WTC11 (cell line): Measurements from ENCODE around the gene COL12A1. TPM values are rescaled to one million over a fixed set of nuclear protein-coding genes. Genes with fewer than 3 reads are reported as not detected.

Source experiments
- ATAC-seq: fragments of 200-7000 bp; cut with Tn5 transposase; 2 replicates; pipeline ENCODE4 v1.10.0; 2021; ENCODE audit warnings: mild to moderate bottlenecking, moderate library complexity
- CTCF ChIA-PET: fragments of 300-600 bp; sonication (Branson Sonifier 250); formaldehyde crosslinking; loops from one replicate; lab custom pipeline; 2021; ENCODE audit warnings: antibody characterized with exemption; lab: Charles Lee
- POLR2A ChIA-PET: fragments of 350-600 bp; sonication (Branson Sonifier 250); formaldehyde crosslinking; loops from one replicate; lab custom pipeline; 2021; ENCODE audit warnings: antibody characterized with exemption; lab: Charles Lee
- DNase-seq: peaks from one replicate; pipeline ENCODE4 v3.0.0; 2021; ENCODE audit warnings: low spot score
- H3K27ac Mint-ChIP-seq: 2 replicates; pipeline ENCODE4 v1.8.0; 2021; ENCODE audit warnings: mixed read lengths
- H3K27me3 Mint-ChIP-seq: 2 replicates; pipeline ENCODE4 v1.8.0; 2021; ENCODE audit warnings: low read depth, mild to moderate bottlenecking, moderate library complexity, mixed read lengths
- H3K36me3 Mint-ChIP-seq: 2 replicates; pipeline ENCODE4 v1.8.0; 2021; ENCODE audit warnings: mixed read lengths
- H3K4me1 Mint-ChIP-seq: 2 replicates; pipeline ENCODE4 v1.8.0; 2022; ENCODE audit warnings: mixed read lengths
- H3K4me3 Mint-ChIP-seq: 2 replicates; pipeline ENCODE4 v1.8.0; 2021; ENCODE audit warnings: mild to moderate bottlenecking, moderate library complexity, mixed read lengths
- H3K9me3 Mint-ChIP-seq: 2 replicates; pipeline ENCODE4 v1.8.0; 2021; ENCODE audit warnings: mixed read lengths
- CBFB ChIP-seq: sonication (generic); formaldehyde crosslinking; IDR thresholded peaks from 2 replicates; pipeline ENCODE4 v1.8.1; 2022; ENCODE audit warnings: mild to moderate bottlenecking, low read depth, missing genetic modification reagents
- ESRRA ChIP-seq: sonication (generic); formaldehyde crosslinking; IDR thresholded peaks from 2 replicates; pipeline ENCODE4 v1.8.1; 2022; ENCODE audit warnings: mild to moderate bottlenecking, missing genetic modification reagents, borderline replicate concordance
- FOXK1 ChIP-seq: sonication (generic); formaldehyde crosslinking; IDR thresholded peaks from 2 replicates; pipeline ENCODE4 v1.8.0; 2022; ENCODE audit warnings: mild to moderate bottlenecking, moderate library complexity, missing genetic modification reagents
- HMGA2 ChIP-seq: fragments of 250-450 bp; sonication (Bioruptor Pico); IDR thresholded peaks from 2 replicates; pipeline ENCODE4 v1.4.0; 2021; ENCODE audit warnings: mild to moderate bottlenecking, moderate library complexity
- IRF2 ChIP-seq: sonication (generic); formaldehyde crosslinking; IDR thresholded peaks from 2 replicates; pipeline ENCODE4 v1.8.0; 2022; ENCODE audit warnings: low read depth, missing genetic modification reagents, borderline replicate concordance
- MYBL2 ChIP-seq: sonication (generic); formaldehyde crosslinking; IDR thresholded peaks from 2 replicates; pipeline ENCODE4 v1.8.1; 2023; ENCODE audit warnings: mild to moderate bottlenecking, moderate library complexity, missing genetic modification reagents
- SOX15 ChIP-seq: fragments of 250-450 bp; sonication (Bioruptor Pico); IDR thresholded peaks from 2 replicates; pipeline ENCODE4 v1.9.0; 2021; ENCODE audit warnings: mild to moderate bottlenecking
- TEAD4 ChIP-seq: sonication (generic); formaldehyde crosslinking; IDR thresholded peaks from 2 replicates; pipeline ENCODE4 v1.8.0; 2022; ENCODE audit warnings: mild to moderate bottlenecking, missing genetic modification reagents
- ZNF671 ChIP-seq: fragments of 250-450 bp; sonication (Bioruptor Pico); IDR thresholded peaks from 2 replicates; pipeline ENCODE4 v1.8.0; 2021; ENCODE audit warnings: mild to moderate bottlenecking
- total RNA-seq: library from RNA; stranded (reverse); gene quantifications from 3 replicates; pipeline ENCODE4 v1.2.3, GENCODE V29; 2021
- TF ChIP-seq, protein P1 (sequence below): fragments of 250-450 bp; sonication (Bioruptor Pico); IDR thresholded peaks from 2 replicates; pipeline ENCODE4 v1.9.0; 2021; ENCODE audit warnings: mild to moderate bottlenecking
- TF ChIP-seq, protein P2 (sequence below): sonication (generic); formaldehyde crosslinking; IDR thresholded peaks from 2 replicates; pipeline ENCODE4 v1.8.1; 2023; ENCODE audit warnings: mild to moderate bottlenecking, moderate library complexity, missing genetic modification reagents
- TF ChIP-seq, protein P3 (sequence below): sonication (generic); formaldehyde crosslinking; IDR thresholded peaks from 2 replicates; pipeline ENCODE4 v1.8.0; 2023; ENCODE audit warnings: missing genetic modification reagents, mild to moderate bottlenecking, borderline replicate concordance
- TF ChIP-seq, protein P4 (sequence below): sonication (generic); formaldehyde crosslinking; IDR thresholded peaks from 2 replicates; pipeline ENCODE4 v1.8.1; 2023; ENCODE audit warnings: mild to moderate bottlenecking, missing genetic modification reagents, borderline replicate concordance
- TF ChIP-seq, protein P5 (sequence below): sonication (generic); formaldehyde crosslinking; conservative IDR thresholded peaks from 2 replicates; pipeline ENCODE4 v1.8.1; 2023; ENCODE audit warnings: mild to moderate bottlenecking, low read depth, missing genetic modification reagents, moderate library complexity
- TF ChIP-seq, protein P6 (sequence below): fragments of 250-450 bp; sonication (Bioruptor Pico); IDR thresholded peaks from 2 replicates; pipeline ENCODE4 v1.8.0; 2021; ENCODE audit warnings: mild to moderate bottlenecking
- TF ChIP-seq, protein P7 (sequence below): sonication (generic); formaldehyde crosslinking; IDR thresholded peaks from 2 replicates; pipeline ENCODE4 v1.8.0; 2022; ENCODE audit warnings: mild to moderate bottlenecking, missing genetic modification reagents
- TF ChIP-seq, protein P8 (sequence below): fragments of 250-450 bp; sonication (Bioruptor Pico); IDR thresholded peaks from 2 replicates; pipeline ENCODE4 v1.9.0; 2021; ENCODE audit warnings: moderate library complexity, mild to moderate bottlenecking, inconsistent platforms, borderline replicate concordance
- TF ChIP-seq, protein P9 (sequence below): fragments of 250-450 bp; sonication (Bioruptor Pico); IDR thresholded peaks from 2 replicates; pipeline ENCODE4 v2.1.2; 2022; ENCODE audit warnings: mild to moderate bottlenecking, moderate library complexity

The COL12A1 gene
- total RNA-seq, 1 experiment from 2014 or later = 1.1 TPM

DNA sequence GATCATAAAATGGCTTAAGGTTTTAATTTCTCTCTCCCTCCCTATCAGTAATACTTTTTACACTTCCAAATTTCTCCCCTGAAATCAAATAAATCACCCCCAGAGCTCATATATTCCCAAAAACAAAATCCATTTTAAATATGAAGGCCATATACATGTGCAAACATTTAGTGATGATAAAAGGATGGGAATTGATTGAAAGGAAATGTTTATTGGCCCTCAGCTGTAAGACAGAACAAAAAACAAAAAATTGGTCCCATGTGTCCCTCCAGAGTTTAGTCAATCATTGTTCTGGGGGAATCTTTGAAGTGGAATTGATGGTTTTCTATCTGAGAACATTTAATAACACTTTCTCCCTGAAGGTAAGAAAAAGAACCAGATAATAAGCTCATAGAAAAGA lies 91.7 kb downstream of the COL12A1 start:
- H3K27me3 Mint-ChIP-seq = no peaks in the 10 kb centered on the region
- H3K36me3 Mint-ChIP-seq = no peaks in the 10 kb centered on the region

More for the DNA sequence above, 91.7 kb downstream of the COL12A1 start:
- Mint-ChIP-seq H3K4me1 (no peaks in the 10 kb centered on the region), H3K9me3 (no peaks in the 10 kb centered on the region), H3K27ac (no peak overlapping the region), H3K4me3 (no peak overlapping the region)
- ChIA-PET POLR2A (no interaction called here), CTCF (interaction anchor here (1.7 to 2.4 kb wide), 2 partner anchors 88 to 94 kb away, joined by 5 to 13 read pairs; no protein-coding TSS in a partner anchor)
- DNase-seq = no peak
- no peak for ATAC-seq
- TF ChIP-seq, protein P1, sequence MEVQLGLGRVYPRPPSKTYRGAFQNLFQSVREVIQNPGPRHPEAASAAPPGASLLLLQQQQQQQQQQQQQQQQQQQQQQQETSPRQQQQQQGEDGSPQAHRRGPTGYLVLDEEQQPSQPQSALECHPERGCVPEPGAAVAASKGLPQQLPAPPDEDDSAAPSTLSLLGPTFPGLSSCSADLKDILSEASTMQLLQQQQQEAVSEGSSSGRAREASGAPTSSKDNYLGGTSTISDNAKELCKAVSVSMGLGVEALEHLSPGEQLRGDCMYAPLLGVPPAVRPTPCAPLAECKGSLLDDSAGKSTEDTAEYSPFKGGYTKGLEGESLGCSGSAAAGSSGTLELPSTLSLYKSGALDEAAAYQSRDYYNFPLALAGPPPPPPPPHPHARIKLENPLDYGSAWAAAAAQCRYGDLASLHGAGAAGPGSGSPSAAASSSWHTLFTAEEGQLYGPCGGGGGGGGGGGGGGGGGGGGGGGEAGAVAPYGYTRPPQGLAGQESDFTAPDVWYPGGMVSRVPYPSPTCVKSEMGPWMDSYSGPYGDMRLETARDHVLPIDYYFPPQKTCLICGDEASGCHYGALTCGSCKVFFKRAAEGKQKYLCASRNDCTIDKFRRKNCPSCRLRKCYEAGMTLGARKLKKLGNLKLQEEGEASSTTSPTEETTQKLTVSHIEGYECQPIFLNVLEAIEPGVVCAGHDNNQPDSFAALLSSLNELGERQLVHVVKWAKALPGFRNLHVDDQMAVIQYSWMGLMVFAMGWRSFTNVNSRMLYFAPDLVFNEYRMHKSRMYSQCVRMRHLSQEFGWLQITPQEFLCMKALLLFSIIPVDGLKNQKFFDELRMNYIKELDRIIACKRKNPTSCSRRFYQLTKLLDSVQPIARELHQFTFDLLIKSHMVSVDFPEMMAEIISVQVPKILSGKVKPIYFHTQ (CRISPR knock-in tag) = no peak
- TF ChIP-seq, protein P2, sequence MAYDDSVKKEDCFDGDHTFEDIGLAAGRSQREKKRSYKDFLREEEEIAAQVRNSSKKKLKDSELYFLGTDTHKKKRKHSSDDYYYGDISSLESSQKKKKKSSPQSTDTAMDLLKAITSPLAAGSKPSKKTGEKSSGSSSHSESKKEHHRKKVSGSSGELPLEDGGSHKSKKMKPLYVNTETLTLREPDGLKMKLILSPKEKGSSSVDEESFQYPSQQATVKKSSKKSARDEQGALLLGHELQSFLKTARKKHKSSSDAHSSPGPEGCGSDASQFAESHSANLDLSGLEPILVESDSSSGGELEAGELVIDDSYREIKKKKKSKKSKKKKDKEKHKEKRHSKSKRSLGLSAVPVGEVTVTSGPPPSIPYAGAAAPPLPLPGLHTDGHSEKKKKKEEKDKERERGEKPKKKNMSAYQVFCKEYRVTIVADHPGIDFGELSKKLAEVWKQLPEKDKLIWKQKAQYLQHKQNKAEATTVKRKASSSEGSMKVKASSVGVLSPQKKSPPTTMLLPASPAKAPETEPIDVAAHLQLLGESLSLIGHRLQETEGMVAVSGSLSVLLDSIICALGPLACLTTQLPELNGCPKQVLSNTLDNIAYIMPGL (CRISPR knock-in tag) = no peak
- no peak for TF ChIP-seq TEAD4 (CRISPR knock-in tag)
- TF ChIP-seq, protein P3, sequence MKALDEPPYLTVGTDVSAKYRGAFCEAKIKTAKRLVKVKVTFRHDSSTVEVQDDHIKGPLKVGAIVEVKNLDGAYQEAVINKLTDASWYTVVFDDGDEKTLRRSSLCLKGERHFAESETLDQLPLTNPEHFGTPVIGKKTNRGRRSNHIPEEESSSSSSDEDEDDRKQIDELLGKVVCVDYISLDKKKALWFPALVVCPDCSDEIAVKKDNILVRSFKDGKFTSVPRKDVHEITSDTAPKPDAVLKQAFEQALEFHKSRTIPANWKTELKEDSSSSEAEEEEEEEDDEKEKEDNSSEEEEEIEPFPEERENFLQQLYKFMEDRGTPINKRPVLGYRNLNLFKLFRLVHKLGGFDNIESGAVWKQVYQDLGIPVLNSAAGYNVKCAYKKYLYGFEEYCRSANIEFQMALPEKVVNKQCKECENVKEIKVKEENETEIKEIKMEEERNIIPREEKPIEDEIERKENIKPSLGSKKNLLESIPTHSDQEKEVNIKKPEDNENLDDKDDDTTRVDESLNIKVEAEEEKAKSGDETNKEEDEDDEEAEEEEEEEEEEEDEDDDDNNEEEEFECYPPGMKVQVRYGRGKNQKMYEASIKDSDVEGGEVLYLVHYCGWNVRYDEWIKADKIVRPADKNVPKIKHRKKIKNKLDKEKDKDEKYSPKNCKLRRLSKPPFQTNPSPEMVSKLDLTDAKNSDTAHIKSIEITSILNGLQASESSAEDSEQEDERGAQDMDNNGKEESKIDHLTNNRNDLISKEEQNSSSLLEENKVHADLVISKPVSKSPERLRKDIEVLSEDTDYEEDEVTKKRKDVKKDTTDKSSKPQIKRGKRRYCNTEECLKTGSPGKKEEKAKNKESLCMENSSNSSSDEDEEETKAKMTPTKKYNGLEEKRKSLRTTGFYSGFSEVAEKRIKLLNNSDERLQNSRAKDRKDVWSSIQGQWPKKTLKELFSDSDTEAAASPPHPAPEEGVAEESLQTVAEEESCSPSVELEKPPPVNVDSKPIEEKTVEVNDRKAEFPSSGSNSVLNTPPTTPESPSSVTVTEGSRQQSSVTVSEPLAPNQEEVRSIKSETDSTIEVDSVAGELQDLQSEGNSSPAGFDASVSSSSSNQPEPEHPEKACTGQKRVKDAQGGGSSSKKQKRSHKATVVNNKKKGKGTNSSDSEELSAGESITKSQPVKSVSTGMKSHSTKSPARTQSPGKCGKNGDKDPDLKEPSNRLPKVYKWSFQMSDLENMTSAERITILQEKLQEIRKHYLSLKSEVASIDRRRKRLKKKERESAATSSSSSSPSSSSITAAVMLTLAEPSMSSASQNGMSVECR (CRISPR knock-in tag) = no peak
- TF ChIP-seq ZNF671 (CRISPR knock-in tag) = no peak
- TF ChIP-seq CBFB (CRISPR knock-in tag) = no peak
- TF ChIP-seq, protein P4, sequence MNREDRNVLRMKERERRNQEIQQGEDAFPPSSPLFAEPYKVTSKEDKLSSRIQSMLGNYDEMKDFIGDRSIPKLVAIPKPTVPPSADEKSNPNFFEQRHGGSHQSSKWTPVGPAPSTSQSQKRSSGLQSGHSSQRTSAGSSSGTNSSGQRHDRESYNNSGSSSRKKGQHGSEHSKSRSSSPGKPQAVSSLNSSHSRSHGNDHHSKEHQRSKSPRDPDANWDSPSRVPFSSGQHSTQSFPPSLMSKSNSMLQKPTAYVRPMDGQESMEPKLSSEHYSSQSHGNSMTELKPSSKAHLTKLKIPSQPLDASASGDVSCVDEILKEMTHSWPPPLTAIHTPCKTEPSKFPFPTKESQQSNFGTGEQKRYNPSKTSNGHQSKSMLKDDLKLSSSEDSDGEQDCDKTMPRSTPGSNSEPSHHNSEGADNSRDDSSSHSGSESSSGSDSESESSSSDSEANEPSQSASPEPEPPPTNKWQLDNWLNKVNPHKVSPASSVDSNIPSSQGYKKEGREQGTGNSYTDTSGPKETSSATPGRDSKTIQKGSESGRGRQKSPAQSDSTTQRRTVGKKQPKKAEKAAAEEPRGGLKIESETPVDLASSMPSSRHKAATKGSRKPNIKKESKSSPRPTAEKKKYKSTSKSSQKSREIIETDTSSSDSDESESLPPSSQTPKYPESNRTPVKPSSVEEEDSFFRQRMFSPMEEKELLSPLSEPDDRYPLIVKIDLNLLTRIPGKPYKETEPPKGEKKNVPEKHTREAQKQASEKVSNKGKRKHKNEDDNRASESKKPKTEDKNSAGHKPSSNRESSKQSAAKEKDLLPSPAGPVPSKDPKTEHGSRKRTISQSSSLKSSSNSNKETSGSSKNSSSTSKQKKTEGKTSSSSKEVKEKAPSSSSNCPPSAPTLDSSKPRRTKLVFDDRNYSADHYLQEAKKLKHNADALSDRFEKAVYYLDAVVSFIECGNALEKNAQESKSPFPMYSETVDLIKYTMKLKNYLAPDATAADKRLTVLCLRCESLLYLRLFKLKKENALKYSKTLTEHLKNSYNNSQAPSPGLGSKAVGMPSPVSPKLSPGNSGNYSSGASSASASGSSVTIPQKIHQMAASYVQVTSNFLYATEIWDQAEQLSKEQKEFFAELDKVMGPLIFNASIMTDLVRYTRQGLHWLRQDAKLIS (CRISPR knock-in tag) = no peak
- TF ChIP-seq, protein P5, sequence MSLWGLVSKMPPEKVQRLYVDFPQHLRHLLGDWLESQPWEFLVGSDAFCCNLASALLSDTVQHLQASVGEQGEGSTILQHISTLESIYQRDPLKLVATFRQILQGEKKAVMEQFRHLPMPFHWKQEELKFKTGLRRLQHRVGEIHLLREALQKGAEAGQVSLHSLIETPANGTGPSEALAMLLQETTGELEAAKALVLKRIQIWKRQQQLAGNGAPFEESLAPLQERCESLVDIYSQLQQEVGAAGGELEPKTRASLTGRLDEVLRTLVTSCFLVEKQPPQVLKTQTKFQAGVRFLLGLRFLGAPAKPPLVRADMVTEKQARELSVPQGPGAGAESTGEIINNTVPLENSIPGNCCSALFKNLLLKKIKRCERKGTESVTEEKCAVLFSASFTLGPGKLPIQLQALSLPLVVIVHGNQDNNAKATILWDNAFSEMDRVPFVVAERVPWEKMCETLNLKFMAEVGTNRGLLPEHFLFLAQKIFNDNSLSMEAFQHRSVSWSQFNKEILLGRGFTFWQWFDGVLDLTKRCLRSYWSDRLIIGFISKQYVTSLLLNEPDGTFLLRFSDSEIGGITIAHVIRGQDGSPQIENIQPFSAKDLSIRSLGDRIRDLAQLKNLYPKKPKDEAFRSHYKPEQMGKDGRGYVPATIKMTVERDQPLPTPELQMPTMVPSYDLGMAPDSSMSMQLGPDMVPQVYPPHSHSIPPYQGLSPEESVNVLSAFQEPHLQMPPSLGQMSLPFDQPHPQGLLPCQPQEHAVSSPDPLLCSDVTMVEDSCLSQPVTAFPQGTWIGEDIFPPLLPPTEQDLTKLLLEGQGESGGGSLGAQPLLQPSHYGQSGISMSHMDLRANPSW (CRISPR knock-in tag) = no peak
- TF ChIP-seq, protein P6, sequence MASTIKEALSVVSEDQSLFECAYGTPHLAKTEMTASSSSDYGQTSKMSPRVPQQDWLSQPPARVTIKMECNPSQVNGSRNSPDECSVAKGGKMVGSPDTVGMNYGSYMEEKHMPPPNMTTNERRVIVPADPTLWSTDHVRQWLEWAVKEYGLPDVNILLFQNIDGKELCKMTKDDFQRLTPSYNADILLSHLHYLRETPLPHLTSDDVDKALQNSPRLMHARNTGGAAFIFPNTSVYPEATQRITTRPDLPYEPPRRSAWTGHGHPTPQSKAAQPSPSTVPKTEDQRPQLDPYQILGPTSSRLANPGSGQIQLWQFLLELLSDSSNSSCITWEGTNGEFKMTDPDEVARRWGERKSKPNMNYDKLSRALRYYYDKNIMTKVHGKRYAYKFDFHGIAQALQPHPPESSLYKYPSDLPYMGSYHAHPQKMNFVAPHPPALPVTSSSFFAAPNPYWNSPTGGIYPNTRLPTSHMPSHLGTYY (CRISPR knock-in tag) = no peak
- TF ChIP-seq MYBL2 (CRISPR knock-in tag) = no peak
- no peak for TF ChIP-seq SOX15
- TF ChIP-seq, protein P7, sequence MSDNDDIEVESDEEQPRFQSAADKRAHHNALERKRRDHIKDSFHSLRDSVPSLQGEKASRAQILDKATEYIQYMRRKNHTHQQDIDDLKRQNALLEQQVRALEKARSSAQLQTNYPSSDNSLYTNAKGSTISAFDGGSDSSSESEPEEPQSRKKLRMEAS (CRISPR knock-in tag) = no peak
- TF ChIP-seq, protein P8, sequence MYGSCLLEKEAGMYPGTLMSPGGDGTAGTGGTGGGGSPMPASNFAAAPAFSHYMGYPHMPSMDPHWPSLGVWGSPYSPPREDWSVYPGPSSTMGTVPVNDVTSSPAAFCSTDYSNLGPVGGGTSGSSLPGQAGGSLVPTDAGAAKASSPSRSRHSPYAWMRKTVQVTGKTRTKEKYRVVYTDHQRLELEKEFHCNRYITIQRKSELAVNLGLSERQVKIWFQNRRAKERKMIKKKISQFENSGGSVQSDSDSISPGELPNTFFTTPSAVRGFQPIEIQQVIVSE = no peak
- TF ChIP-seq, protein P9, sequence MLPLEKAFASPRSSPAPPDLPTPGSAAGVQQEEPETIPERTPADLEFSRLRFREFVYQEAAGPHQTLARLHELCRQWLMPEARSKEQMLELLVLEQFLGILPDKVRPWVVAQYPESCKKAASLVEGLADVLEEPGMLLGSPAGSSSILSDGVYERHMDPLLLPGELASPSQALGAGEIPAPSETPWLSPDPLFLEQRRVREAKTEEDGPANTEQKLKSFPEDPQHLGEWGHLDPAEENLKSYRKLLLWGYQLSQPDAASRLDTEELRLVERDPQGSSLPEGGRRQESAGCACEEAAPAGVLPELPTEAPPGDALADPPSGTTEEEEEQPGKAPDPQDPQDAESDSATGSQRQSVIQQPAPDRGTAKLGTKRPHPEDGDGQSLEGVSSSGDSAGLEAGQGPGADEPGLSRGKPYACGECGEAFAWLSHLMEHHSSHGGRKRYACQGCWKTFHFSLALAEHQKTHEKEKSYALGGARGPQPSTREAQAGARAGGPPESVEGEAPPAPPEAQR = no peak
- TF ChIP-seq IRF2 (CRISPR knock-in tag) = no peak
- no peak for TF ChIP-seq FOXK1 (CRISPR knock-in tag)
- TF ChIP-seq HMGA2 (CRISPR knock-in tag) = no peak
- TF ChIP-seq ESRRA = no peak
